ENCODE measurements around the gene DISP3.

GRCh38 chr1:11566042-11566850, 87.3 kb downstream of the DISP3 start:
- TF ChIP-seq CTCF (IDR thresholded peaks at IDR 0.05) (no peak), POLR2A (IDR thresholded peaks at IDR 0.05) (no peak)

Data from thyroid gland (tissue), 4 donors.